BJ (cell line): Measurements from ENCODE around the gene QRICH1. TPM values are rescaled to one million over a fixed set of nuclear protein-coding genes. Genes with fewer than 3 reads are reported as not detected.

Experiments
- CTCF ChIA-PET: fragments of 350-600 bp; formaldehyde crosslinking; extraction: SDS; loops from one replicate; lab custom pipeline; 2021; ENCODE audit warnings: antibody characterized with exemption, inconsistent platforms; lab: Yijun Ruan, JAX
- POLR2A ChIA-PET: fragments of 300-600 bp; sonication (Branson Sonifier 250); formaldehyde crosslinking; extraction: SDS; loops from one replicate; lab custom pipeline; 2021; ENCODE audit warnings: antibody characterized with exemption; lab: Charles Lee
- DNase-seq: peaks from one replicate; pipeline ENCODE4 v3.0.0-alpha.2; 2011; ENCODE audit warnings: low read depth
- H3K27me3 ChIP-seq: 2 replicates; pipeline ENCODE4 v1.6.0; 2011; ENCODE audit warnings: low read length; ENCODE audit not compliant: control insufficient read depth, insufficient read depth
- H3K36me3 ChIP-seq: 2 replicates; pipeline ENCODE4 v1.5.1; 2011; ENCODE audit warnings: low read length; ENCODE audit not compliant: control insufficient read depth, insufficient read depth
- H3K4me3 ChIP-seq: 2 replicates; pipeline ENCODE4 v1.5.1; 2011; ENCODE audit warnings: low read depth, mild to moderate bottlenecking, control low read depth, low read length
- polyA plus RNA-seq: library from polyadenylated mRNA; depleted of rRNA; stranded (reverse); fragments of >200 nt; gene quantifications from 2 replicates; pipeline ENCODE4 v1.2.3, GENCODE V29; 2011
- TF ChIP-seq, protein P1 (sequence below): IDR thresholded peaks from 2 replicates; pipeline ENCODE4 v1.5.1; 2011; ENCODE audit warnings: low read depth, mild to moderate bottlenecking, control low read depth, inconsistent platforms, low read length, moderate library complexity; ENCODE audit not compliant: insufficient read depth

Gene QRICH1
- polyA plus RNA-seq, 1 experiment = 77.3 TPM

DNA sequence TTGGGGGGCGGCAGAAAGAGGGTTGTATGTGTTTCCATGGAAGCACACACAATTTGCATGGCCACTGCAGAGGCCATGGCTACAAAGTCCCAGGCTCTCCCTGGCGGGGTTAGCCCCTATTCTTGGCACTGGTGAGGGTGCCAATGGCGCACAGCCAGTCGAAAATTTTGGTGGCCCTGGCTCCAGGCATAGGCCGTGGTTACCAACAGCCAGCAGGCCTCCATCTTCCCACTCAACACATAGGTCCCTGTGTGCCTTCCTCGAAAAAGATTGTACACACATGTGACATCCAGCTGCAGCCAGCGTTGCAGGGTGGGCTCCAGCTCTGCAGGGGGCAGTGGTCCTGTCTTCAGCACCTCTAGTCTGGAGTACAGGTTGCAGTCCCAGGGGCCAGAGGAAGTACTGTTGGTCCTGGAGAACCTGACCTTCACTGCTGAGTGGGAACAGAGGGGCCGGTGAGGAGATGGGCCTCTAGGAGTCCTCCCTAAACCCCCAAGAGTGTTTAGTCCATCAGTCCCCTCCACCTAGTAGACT is 96.7 kb downstream of the QRICH1 start:
- H3K4me3 ChIP-seq = no peak overlapping the region
- CTCF ChIA-PET = interaction anchor here (1.2 kb wide), 1 partner anchor 51 kb away, joined by 3 read pairs; no protein-coding TSS in a partner anchor
- H3K27me3 ChIP-seq = no peaks in the 10 kb centered on the region
- POLR2A ChIA-PET = no interaction called here
- peaks cover 5% of the 10 kb centered on the region for H3K36me3 ChIP-seq
- no peak for DNase-seq
- TF ChIP-seq, protein P1, sequence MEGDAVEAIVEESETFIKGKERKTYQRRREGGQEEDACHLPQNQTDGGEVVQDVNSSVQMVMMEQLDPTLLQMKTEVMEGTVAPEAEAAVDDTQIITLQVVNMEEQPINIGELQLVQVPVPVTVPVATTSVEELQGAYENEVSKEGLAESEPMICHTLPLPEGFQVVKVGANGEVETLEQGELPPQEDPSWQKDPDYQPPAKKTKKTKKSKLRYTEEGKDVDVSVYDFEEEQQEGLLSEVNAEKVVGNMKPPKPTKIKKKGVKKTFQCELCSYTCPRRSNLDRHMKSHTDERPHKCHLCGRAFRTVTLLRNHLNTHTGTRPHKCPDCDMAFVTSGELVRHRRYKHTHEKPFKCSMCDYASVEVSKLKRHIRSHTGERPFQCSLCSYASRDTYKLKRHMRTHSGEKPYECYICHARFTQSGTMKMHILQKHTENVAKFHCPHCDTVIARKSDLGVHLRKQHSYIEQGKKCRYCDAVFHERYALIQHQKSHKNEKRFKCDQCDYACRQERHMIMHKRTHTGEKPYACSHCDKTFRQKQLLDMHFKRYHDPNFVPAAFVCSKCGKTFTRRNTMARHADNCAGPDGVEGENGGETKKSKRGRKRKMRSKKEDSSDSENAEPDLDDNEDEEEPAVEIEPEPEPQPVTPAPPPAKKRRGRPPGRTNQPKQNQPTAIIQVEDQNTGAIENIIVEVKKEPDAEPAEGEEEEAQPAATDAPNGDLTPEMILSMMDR = no peak

DNA sequence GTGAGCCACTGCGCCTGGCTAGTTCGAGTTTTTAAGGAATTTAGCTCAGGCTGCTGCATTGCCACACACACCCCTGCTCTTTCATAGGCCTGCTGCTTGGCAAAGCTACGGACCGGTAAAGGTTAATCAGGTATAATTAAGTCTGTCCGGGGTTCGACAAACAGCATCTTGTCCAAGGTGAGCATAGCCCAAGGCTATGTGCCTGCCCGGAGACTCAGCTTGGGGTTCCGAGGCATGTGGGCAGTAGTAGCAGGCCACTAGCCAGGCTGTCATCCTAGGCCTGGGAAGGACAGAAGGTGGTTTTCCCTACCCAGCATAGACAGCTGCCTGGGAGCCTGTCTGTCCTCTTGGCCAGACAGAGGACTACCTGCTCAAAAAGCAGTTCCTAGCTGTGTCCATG is 97.2 kb downstream of the QRICH1 start:
- no peak overlapping the region for H3K4me3 ChIP-seq
- peaks cover 5% of the 10 kb centered on the region for H3K36me3 ChIP-seq
- H3K27me3 ChIP-seq = no peaks in the 10 kb centered on the region
- ChIA-PET POLR2A (no interaction called here), CTCF (interaction anchor here (1.0 kb wide), 1 partner anchor 10 kb away, joined by 3 read pairs; no protein-coding TSS in a partner anchor)
- TF ChIP-seq, protein P1 = no peak
- no peak for DNase-seq

DNA sequence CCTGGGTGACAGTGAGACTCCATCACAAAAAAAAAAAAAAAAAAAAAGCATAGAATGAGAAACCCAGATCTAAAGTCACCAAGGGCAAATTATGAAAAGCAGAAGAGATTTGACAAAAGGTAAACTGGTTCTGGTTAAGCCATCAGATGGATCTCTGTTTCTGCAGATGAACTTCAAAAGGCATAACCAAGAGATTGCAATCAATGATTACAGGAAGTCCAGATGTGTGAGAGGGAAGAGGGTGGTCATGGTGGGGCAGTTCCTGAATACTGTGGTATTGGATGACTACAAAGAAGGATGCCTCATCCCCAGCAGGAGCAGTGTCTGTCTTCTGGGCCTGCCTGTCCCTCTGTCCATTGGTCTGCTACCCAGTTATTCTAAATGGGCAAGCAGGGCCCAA is 100.0 kb downstream of the QRICH1 start:
- no peak overlapping the region for H3K4me3 ChIP-seq
- TF ChIP-seq, protein P1 = no peak
- H3K27me3 ChIP-seq = no peaks in the 10 kb centered on the region
- ChIA-PET POLR2A (interaction anchor here (0.7 kb wide), 1 partner anchor 13 kb away, joined by 8 read pairs; the partner anchor contains the start of gene WDR6), CTCF (no interaction called here)
- H3K36me3 ChIP-seq = peaks cover 5% of the 10 kb centered on the region
- DNase-seq = no peak

DNA sequence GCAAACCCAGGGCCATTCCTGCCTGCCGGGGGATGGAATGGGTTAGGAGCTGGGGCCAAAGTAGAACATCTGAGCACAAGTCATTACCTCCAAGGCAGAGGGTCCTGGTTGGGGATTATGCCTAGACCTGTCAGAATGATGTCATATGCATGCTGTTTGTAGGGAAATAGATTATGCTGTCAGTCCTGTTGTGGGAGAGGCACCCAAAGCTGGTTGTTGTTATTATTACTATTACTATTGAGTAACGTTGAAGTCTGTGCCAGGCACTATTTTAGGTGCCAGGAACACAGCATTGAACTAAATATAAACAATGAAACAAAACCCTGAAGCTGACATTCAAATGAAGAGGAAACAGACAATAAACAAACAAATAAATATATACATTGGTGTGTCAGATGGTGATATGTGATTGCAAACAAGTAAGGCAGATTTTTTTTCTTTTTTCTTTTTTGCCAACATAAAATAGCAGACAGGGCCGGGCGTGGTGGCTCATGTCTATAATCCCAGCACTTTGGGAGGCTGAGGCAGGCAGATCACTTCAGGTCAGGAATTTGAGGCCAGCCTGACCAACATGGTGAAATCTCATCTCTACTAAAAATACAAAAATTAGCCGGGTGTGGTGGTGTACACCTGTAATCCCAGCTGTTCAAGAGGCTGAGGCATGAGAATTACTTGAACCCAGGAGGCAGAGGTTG is 101.9 kb downstream of the QRICH1 start:
- H3K36me3 ChIP-seq = peaks cover 5% of the 10 kb centered on the region
- no peak for DNase-seq
- CTCF ChIA-PET = interaction anchor here (0.9 to 5.7 kb wide), 7 partner anchors 7 to 41 kb away, joined by 3 to 60 read pairs (median 4); partner anchors contain the start of genes DALRD3, NDUFAF3 and WDR6

More for the DNA sequence above, 101.9 kb downstream of the QRICH1 start:
- POLR2A ChIA-PET = interaction anchor here (0.6 kb wide), 1 partner anchor 15 kb away, joined by 9 read pairs; the partner anchor contains the start of gene WDR6
- Histone ChIP-seq H3K27me3 (no peaks in the 10 kb centered on the region), H3K4me3 (peak overlapping the region; percentile 88; the same call in 1 of the 2 replicates)
- TF ChIP-seq, protein P1 = no peak
